C1 segment of cervical spinal cord (tissue), 14 donors: Measurements from ENCODE around the gene NTRK1.
"Not testable (repeated sequence)": the region's sequence is repeated elsewhere in the genome, so short reads cannot be mapped to it uniquely, and the experiment has no call there.

Source experiments
- DNase-seq, 14 donors: peaks; one replicate each; lab custom pipeline; 2025; lab: John Stamatoyannopoulos, UW

Gene NTRK1

DNA sequence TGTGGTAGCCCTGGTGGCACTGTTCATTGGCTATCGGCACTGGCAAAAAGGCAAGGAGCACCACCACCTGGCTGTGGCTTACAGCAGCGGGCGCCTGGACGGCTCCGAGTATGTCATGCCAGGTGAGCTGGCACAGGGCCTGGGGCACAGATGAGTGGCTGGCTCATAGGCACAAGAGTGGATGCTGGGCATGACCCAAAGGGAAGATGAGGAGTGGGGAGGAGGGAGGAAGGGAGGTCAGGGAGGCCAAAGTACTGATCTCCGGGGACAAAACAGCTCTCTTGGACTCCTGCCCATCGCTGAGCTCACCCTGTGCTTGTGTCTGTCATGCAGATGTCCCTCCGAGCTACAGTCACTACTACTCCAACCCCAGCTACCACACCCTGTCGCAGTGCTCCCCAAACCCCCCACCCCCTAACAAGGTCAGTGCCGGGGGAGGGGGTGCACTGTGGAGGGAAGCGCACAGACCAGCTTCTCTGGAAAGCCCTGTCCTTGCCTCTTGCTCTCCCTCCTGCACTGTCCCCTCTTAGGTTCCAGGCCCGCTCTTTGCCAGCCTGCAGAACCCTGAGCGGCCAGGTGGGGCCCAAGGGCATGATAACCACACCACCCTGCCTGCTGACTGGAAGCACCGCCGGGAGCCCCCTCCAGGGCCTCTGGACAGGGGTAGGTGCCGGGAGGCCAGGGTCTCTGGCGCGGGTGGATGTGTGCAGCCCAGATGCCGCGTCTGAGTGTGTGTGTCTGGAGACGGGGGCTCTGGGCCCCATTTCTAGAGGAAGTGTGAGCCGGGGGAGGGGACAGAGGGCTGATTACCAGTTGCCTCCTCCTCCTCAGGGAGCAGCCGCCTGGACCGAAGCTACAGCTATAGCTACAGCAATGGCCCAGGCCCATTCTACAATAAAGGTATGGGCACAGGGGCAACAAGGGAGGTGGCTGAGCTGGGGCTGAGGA lies 52.5 kb downstream of the NTRK1 start:
- no peak for DNase-seq

DNA sequence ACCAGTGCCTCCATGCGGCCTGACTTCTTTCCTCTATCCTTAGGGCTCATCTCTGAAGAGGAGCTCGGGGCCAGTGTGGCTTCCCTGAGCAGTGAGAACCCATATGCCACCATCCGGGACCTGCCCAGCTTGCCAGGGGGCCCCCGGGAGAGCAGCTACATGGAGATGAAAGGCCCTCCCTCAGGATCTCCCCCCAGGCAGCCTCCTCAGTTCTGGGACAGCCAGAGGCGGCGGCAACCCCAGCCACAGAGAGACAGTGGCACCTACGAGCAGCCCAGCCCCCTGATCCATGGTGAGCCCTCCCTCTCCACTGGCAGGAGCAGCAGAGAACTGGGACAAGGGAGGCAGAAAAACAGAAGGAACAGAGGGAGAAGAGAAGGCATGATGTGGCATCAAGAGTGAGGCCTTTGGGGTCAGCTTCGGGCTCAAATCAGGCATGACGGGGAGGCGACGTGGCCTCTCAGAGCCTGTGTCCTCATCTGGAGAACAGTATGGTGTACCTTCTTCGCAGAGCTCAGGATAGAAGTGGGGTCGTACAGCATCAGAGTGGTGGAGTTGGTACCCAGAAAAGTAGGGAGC lies 53.2 kb downstream of the NTRK1 start:
- no peak for DNase-seq

DNA sequence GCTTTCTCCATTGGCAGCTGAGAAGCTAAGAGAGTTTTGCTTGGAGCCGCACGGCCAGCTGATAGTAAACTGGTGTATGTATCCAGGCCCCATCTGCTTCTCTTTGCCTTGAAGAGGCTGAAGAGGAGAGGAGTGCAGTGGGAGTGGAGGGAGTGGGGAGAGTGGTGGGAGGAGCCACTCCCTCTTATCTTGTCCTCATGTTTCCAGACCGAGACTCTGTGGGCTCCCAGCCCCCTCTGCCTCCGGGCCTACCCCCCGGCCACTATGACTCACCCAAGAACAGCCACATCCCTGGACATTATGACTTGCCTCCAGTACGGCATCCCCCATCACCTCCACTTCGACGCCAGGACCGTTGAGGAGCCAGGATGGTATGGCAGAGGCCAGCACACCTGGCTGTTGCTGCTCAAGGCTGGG lies 53.8 kb downstream of the NTRK1 start:
- no peak for DNase-seq

DNA sequence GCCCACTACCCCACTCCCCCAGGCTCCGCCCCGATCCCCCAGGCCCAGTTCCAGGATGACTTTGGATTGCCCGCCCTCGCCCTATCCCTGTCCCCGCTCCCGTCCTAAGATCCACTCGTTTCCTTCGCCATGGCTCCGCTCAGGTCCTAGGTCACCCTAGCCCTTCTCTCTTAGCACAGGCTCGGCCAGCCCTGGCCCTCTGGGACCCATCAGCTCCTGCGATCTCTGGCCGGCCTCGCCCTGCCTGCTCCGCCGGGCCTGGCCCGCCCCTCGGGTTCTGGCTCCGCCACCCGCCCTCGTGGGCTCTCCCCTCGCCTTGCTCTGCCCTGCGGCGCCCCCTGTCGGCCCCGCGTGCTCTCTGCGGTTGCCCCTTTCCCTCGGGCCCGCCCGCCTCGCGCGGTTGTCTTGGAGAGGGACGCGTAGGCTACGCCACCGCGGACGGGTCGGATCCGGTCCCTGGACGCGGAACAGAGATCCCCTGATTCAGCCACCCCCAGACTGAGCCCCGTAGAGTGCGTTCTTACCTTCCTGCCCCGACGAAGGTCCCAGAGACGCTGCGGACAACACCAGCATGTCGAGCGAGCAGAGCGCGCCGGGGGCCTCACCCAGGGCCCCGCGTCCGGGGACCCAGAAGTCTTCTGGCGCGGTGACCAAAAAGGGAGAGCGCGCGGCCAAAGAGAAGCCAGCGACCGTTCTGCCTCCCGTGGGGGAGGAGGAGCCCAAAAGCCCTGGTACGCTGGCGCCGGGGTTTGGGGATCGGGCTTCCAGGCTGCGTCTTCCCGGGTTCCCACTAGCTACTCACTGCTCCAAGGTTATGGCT lies 59.8 kb downstream of the NTRK1 start, which contains the start of gene LRRC71:
LRRC71 (plus strand) TSS at position 400 of the 820 bp plus-strand sequence; CDS start at position 572, 172 bp downstream.
- DNase-seq: peak in 5 of 14 donors; percentile 9 to 59 (median 30)

DNA sequence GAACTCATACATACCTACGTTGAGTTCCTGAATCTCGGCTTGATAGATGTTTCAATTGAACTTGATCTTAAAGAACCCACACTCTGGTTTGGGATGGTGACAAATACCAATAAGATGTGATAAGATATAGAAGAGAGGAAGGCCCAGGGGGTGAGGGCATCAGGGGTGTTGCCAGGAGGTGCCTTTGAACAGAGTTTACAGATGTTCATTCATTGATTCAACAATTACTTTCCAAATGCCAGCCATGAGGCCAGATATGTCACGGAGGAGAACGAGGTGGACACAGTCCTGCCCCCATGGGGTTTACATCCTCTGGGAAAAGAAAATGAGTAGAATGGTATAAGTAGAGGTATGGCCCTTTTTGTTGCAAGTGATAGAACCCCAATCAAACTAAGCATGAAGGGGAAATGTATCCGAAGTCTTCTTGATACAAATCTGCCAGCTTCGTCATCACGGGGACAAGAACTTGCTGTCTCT lies 60.4 kb downstream of the NTRK1 start:
- no peak for DNase-seq

DNA sequence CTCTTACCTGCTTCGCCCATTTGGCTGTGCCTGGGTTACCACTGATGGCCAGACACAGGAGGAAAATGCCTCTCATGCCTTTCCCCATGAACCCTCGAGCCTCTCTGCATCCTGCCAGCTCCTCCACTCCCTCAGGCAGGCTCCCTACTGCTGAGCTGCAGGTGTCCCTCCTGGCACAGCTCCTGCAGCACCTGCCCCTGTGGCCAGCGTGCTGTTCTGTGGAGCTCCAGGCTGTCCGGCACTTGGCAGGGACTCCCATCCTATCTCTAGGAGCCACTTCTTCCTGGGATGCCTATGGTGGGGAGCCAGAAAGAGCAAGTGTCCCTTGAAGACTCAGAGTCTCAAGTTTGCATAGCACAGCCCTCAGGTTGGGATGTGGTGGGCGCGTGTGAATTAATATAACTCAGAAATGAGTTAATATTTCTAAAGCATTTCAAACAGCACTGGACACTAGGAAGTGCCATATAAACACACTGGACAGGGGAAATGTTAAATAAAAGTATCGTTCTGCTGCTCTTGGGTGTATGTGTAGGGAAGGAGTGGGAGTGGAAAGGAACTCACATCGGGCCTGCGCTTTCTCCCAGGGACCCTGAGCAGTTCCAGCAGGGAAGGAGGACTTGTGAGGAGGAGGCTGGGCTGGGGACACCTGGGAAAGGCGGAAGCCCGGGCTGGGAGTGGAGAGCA lies 62.5 kb downstream of the NTRK1 start:
- DNase-seq: no peak

DNA sequence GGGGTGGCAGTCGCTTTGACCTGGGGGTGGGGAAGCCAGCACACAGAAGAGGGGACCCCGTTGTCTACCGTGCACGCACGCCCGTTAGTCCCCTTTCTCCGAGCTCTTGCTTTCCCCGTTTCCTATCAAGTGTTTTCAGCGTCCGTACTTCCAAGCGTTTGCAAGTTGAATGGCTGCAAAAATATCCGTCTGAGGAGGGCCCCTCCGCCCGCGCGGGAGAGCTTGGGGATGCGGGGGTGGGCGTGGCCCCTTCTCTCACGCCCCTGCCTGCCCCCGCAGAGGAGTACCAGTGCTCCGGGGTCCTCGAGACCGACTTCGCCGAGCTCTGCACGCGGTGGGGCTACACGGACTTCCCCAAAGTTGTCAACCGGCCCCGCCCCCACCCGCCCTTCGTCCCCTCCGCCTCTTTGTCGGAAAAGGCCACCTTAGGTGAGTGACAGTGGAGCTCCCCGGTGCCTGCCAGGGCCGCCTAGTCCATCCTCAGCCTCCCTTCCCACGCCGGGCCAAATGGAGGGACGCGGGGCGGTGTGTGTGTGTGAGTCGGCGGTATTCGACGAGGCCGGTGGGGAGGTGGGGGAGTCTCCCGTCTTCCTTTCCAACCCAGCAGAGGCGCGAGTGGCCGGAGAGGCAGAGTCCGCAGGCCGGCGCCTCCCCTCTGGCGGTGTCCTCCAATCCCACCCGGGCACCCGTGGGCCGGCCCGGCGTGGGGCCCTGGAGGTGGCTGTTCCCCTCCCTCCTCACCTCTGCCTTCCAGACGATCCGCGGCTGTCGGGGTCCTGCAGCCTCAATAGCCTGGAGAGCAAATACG lies 63.2 kb downstream of the NTRK1 start:
- DNase-seq: no peak

DNA sequence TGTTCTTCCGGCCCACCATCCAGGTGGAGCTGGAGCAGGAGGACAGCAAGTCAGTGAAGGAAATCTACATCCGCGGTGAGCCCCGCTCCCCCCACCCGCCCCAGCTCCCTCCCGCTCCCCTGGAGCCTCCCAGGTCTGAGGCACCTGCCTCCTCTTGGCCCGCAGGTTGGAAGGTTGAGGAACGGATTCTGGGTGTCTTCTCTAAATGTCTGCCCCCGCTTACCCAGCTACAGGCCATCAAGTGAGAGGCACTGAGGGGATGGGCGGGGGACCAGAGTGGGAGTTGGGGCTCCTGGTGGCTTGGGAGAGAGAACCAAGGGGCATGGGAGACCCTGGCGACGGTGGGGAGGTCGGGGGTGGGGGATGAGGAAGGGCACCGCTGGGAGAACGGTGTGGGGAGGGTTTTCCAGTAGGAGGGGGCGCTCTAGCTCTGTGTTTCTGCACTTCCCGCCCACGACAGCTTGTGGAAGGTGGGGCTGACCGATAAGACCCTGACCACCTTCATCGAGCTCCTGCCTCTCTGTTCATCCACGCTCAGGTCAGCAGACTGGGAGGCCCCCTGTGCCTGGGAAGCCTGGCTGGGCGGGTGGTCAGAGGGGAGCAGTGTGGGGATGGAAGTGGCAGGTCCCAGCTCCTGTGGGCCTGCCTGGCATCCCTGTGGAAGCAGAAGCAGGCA lies 64.0 kb downstream of the NTRK1 start:
- no peak for DNase-seq

DNA sequence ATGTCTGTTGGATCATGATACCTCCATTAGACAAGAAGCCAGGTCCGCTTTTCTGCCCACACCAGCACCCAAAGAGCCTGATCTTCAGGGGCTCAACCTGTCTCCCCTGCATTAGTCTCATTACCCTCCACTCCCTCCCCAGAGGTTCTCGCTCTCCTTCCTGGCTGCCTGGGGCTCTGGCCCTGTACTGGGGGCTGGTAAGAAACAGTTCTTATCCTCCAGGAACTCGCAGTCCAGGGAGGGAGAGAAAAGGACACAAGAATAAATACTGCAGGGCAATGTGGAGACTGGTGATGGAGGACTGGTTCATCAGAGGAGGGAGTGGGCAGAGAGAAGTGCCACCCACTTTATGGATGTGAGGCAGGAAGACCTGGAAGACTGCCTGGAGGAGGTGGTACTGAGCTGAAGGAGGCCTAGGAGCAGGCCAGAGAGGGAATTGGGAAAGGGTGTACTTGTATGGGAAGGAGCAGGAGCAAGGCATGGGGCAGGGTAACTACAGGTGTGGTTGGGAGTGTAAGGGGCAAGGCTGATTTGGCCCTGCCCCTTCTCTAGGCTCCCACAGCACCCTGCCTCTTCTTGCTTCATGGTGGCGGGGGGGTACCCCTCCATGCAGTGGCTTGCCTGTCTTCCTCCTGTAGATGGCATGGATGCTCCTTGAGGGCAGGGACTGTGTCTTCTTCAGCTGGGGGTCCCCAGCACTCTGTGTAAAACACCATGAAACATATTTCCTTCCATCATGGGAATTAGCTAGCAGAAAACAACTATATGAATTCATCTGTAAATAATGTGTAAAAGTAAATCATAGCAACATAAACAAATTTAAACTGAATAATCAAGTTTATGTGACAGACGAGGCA lies 64.7 kb downstream of the NTRK1 start:
- DNase-seq: no peak

DNA sequence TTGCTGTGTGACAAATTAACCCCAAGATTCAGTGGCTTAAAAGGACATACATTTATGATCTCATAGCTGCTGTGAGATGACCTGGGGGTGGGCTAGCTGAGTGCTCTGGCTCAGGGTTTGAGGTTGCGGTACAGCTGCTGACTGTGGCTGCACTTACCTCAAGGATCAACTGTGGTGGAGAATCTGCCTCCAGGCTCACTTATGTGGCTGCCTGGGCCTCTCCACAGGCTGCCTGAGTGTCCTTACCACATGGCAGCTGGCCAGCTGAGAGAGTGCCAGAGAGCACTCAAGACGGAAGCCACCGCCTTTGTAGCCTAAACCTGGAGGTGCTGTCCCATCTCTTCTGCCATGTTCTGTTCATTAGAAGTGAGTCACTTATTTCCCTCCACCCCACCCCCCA lies 65.5 kb downstream of the NTRK1 start:
- DNase-seq: no peak

DNA sequence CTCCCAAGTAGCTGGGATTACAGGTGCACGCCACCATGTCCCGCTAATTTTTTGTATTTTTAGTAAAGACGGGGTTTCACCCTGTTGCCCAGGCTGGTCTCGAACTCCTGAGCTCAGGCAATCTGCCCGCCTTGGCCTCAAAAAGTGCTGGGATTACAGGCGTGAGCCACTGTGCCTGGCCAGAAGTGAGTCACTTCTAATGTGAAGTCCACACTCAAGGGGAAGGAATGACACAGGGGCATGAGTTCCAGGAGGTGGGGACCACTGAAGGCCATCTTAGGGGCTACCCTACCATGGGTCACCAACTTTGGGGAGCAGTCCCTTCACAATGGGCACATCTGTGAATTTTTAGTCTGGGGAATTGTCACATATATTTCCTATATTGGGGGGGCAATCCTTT lies 66.0 kb downstream of the NTRK1 start:
- not testable (repeated sequence) for DNase-seq

DNA sequence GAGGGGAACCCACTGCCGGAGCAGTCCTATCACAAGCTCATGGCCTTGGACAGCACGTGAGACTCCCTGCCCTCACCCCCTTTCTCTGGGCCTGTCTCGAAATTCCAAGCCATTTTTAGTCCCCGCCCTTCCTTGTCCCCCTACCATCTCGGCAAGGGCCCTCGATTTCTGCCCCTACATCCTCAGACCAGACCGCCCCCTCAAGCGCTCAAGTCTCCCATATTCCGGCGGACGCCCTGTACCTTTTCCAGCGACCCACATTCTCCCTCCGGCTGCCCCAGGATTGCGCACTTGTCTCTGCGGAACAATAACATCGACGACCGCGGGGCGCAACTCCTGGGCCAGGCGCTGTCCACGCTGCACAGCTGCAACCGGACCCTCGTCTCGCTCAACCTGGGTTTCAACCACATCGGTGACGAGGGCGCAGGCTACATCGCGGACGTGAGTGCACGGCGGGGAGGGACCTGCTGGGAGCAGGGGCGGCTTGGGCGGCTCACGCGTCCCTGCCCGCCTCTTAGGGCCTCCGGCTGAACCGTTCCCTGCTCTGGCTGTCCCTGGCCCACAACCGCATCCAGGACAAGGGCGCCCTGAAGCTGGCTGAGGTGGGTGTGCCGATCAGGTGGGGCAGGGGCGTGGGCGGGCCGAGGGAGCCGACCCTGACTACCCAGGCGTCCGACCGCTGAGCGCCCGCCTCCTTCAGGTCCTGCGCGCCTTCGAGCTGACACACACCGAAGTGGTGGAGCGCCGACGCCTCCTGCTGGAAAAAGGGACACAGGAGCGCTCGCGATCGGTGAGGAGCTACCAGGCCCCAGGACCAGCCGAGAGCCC lies 66.8 kb downstream of the NTRK1 start:
- DNase-seq: no peak

DNA sequence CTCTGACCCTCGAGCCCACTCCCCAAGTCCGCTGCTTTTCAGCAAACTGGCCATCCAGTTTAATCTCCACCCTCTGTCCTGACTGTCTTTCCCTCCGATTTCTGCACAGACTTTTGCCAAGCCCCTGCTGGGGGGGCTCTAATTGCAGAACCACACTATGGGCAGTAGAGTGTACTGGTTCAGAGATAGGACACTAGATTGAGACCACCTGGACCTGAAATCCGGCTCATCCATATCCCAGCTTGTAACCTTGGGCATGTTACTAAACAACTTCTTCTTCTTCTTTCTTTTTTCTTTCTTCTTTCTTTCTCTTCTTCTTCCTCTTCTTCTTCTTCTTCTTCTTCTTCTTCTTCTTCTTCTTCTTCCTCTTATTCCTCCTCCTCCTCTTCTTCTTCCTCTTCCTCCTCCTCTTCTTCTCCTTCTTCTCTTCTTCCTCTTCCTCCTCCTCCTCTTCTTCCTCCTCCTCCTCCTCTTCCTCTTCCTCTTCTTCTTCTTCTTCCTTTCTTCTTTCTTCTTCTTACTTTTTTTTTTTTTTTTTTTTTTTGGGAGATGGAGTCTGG lies 67.5 kb downstream of the NTRK1 start:
- no peak for DNase-seq

DNA sequence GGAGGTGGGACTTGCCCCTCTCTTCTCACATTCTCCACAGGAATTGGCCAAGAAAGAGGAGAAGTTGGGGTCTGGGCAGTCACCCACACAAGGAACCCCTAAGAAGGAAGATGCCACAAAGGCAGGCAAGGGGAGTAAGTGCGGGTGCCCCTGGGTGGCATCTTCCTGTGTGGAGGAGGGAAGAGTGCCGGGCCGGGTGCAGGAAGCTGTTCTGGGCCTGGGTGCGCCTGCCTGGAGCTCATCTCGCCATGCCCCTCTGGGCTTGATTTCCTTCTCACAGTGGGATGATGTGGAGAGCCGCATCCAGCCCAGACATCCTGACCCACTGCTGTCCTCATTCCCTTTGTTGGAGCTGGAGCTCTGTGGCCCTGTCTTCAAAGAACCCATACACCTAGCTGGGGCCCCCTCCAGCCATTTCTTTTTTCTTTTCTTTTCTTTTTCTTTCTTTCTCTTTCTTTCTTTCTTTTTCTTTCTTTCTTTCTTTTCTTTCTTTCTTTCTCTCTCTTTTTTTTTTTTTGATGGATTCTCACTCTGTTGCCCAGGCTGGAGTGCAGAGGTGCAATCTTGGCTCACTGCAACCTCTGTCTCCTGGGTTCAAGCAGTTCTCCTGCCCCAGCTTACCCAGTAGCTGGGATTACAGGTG lies 69.1 kb downstream of the NTRK1 start:
- DNase-seq: no peak

DNA sequence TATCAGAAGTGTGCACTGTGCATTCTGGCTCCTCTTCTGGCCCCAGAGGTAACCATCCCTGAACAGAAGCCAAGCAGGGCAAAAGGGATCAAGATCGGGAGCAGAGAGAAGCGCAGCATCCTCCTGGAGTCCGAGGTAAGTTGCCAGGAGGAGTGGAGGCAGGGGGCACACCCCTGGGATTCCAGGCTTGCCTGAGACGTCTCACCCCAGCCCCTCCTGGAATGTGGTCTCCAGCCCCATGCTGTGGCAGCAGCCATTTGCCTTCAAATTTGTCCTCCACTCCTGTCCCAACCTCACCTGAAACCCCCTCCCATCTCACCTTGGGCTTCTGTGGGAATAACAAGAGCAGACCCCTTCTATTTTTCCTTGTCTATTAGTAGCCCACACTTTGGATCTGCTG lies 69.8 kb downstream of the NTRK1 start:
- no peak for DNase-seq
